Erythroblast (primary cell): ENCODE results near the gene IARS1.

ENCODE experiments used
- DNase-seq, 2 experiments: peaks; one replicate each; lab custom pipeline; 2025; lab: John Stamatoyannopoulos, UW
- GATA1 ChIP-seq: IDR thresholded peaks from 2 replicates; pipeline ENCODE4 v1.6.1; 2011; ENCODE audit warnings: low read depth, mild to moderate bottlenecking, control low read depth, low read length, moderate library complexity
- POLR2A ChIP-seq: IDR thresholded peaks from 2 replicates; pipeline ENCODE4 v1.6.1; 2011; ENCODE audit warnings: mild to moderate bottlenecking, low read length

IARS1 gene

GRCh38 chr9:92290785-92291429, 2.6 kb downstream of the IARS1 start:
- TF ChIP-seq GATA1 = no peak
- TF ChIP-seq POLR2A = no peak
- DNase-seq = no peak

DNA sequence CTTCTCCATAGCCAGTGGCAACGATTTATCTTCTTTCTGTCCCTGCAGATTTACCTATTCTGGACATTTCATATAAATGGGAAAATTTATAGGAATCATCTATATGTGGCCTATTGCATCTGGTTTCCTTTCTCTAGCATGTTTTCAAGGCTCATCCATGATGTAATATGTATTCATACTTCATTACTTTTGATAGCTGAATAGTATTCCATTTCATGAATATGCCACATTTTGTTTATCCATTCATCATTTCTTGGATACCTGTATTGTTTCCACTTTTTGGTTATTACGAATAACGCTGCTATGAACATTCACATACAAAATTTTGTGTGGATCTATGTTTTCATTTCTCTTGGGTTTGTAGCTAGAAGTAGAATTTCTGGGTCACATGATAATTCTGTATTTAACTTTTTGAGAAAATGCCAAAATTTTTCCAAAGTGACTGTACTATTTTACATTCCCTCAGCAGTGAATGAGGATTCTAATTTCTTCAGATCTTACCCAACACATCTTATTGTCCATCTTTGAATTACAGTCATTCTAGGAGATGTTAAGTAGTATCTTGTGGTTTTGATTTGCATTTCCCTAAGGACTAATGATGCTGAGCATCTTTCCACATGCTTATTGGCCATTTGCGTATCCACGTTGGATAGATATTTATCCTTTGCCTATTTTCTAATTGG, 3.6 kb downstream of the IARS1 start:
- TF ChIP-seq POLR2A = no peak
- TF ChIP-seq GATA1 = no peak
- no peak for DNase-seq

- no peak for DNase-seq
These were observed 14.2 kb downstream of the IARS1 start for GRCh38 chr9:92279302-92279701.

GRCh38 chr9:92278110-92278509, 15.4 kb downstream of the IARS1 start:
- no peak for DNase-seq
- TF ChIP-seq GATA1 = no peak
- TF ChIP-seq POLR2A = no peak

More at GRCh38 chr9:92279302-92279701, 14.2 kb downstream of the IARS1 start:
- no peak for TF ChIP-seq POLR2A
- no peak for TF ChIP-seq GATA1

GRCh38 chr9:92276331-92277032, 17.0 kb downstream of the IARS1 start:
- TF ChIP-seq POLR2A (no peak), GATA1 (no peak)

DNA sequence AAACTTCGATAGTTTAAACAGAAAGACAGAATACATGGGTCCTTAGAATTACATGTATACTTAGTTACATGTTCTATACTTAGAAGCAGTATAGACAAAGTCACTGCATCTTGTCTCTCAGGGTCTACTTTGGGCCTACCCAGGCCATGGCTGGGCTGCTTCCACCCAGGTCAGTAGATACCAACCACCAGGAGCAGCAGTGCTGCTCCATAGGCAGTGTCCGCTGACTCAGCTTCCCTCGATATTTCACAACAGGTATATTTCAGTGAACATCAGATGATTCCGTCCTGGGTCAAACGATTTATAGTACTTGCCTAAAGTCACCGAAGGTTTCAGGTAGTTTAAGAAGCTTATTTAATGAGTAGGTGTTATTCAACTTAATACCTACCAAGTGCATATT, 18.0 kb downstream of the IARS1 start:
- DNase-seq = no peak
- TF ChIP-seq GATA1 = no peak
- no peak for TF ChIP-seq POLR2A

More at GRCh38 chr9:92276331-92277032, 17.0 kb downstream of the IARS1 start:
- DNase-seq = no peak

DNA sequence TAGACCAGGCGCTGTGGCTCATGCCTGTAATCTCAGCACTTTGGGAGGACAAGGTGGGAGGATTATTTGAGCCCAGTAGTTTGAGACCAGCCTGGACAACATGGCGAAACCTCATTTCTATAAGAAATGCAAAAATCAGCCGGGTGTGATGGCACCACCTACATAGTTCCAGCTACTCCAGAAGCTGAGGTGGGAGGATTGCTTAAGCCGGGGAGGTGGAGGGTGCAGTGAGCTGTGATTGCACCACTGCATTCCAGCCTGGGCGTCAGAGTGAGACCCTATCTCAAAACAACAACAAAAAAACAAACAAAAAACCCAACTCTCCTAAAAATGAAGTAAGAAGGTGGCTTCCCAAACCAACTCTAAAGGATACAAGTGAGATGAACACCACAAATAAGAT, 23.0 kb downstream of the IARS1 start:
- TF ChIP-seq GATA1 (no peak), POLR2A (no peak)
- no peak for DNase-seq

DNA sequence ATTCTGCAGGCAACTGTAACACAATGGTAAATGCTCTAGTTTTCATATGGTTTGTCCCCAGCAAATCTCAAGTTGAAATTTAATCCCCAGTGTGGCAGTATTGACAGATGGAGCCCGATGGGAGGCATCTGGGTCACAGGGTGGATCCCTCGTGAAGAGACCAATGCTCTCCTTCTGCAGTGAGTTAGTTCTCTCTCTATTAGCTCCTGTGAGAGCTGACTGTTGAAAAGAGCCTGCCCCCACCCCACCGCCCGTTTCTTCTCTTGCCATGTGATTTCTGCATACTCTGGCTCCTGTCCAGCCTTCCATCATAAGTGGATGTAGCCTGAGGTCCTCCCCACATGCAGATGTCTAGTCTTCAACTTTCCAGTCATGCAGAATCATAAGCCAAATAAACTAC, 27.0 kb downstream of the IARS1 start:
- no peak for TF ChIP-seq GATA1
- TF ChIP-seq POLR2A = no peak
- DNase-seq = peak in 1 of 2 experiments; percentile 9

DNA sequence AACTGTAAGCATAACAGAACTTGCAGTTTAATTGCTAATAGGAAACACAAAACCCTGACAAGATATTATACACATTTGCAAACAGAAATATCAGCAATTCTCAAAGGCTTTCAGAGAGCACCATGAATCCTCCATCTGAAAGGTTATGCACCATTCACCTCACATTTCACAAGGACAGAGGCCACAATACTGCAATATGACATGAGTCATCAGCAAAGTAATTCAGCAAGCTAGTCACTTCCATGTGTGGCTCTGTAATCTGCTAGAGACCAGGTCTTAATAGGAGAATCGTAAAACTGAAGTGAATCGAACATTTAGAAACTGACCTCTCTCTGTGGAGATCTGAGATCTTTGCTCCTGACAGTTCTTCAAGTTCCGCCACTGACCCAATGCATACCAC, 28.3 kb downstream of the IARS1 start:
- TF ChIP-seq POLR2A = no peak
- no peak for TF ChIP-seq GATA1
- DNase-seq = no peak

- DNase-seq = no peak
These were observed 30.4 kb downstream of the IARS1 start for GRCh38 chr9:92263131-92263530.

GRCh38 chr9:92257327-92257726, 36.2 kb downstream of the IARS1 start:
- no peak for DNase-seq
- TF ChIP-seq POLR2A (no peak), GATA1 (no peak)

More at GRCh38 chr9:92263131-92263530, 30.4 kb downstream of the IARS1 start:
- TF ChIP-seq GATA1 (no peak), POLR2A (no peak)

- no peak for TF ChIP-seq POLR2A
- TF ChIP-seq GATA1 = no peak
- DNase-seq = no peak
These were observed 38.8 kb downstream of the IARS1 start for GRCh38 chr9:92254381-92255337.

DNA sequence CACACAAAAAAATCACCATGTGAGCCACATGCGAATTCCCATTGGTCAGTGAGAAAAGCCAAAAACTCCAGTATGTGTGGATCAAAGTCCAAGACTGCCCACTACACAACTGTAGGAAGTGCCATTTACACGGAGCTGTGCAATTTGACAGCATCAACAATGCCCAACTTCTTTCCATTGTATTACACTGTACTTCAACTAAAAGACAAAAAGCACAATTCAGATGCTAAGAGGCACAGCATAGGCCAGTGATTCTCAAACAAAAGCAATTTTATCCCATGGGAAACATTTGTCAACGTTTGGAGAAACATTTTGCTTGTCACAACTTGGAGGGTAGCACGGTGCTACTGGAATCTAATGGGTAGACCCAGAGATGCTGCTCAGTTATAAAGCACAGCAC, 39.8 kb downstream of the IARS1 start:
- no peak for DNase-seq
- TF ChIP-seq GATA1 = no peak
- no peak for TF ChIP-seq POLR2A

- DNase-seq = no peak
- TF ChIP-seq POLR2A (no peak), GATA1 (no peak)
These were observed 45.5 kb downstream of the IARS1 start for GRCh38 chr9:92247981-92248380.
